Sigmoid colon (tissue), 7 donors: Measurements from ENCODE around the gene LUZP1. TPM values are rescaled to one million over a fixed set of nuclear protein-coding genes. Genes with fewer than 3 reads are reported as not detected.

Experiments used
- DNase-seq: peaks from one replicate; pipeline ENCODE4 v3.0.0-alpha.2; 2019
- H3K27ac ChIP-seq, 4 donors: fragments of 200-600 bp; sonication (generic); one replicate each; pipeline ENCODE4 v1.5.1; 2016 to 2019; ENCODE audit warnings: mild to moderate bottlenecking in 1 of 4
- H3K27me3 ChIP-seq, 3 donors: fragments of 200-600 bp; sonication (generic); one replicate each; pipeline ENCODE4 v1.5.1; 2019; ENCODE audit warnings: mild to moderate bottlenecking in 1 of 3
- H3K36me3 ChIP-seq, 4 donors: fragments of 200-600 bp; sonication (generic); one replicate each; pipeline ENCODE4 v1.5.1; 2016 to 2019
- H3K4me1 ChIP-seq, 4 donors: fragments of 200-600 bp; sonication (generic); one replicate each; pipeline ENCODE4 v1.5.1; 2017 to 2019
- H3K4me3 ChIP-seq, 4 donors: fragments of 200-600 bp; sonication (generic); one replicate each; pipeline ENCODE4 v1.5.1; 2017 to 2019; ENCODE audit warnings: mild to moderate bottlenecking in 2 of 4, moderate library complexity in 1 of 4
- H3K9me3 ChIP-seq, 4 donors: fragments of 200-600 bp in 3 of 4; sonication (generic) in 3 of 4; one replicate each; pipeline versions ENCODE4 v1.5.1 to v1.6.1; 2013 to 2019
- CTCF ChIP-seq, 4 experiments: fragments of 450-650 bp in 3 of 4; fragments of 200-600 bp in 1 of 4; IDR thresholded peaks; one replicate each; pipeline ENCODE4 v1.5.1; 2016 to 2019; ENCODE audit warnings: antibody characterized with exemption in 4 of 4, mild to moderate bottlenecking in 3 of 4, moderate library complexity in 2 of 4
- EP300 ChIP-seq, 4 donors: sonication (generic); formaldehyde crosslinking; IDR thresholded peaks; one replicate each; pipeline ENCODE4 v1.6.1; 2017; ENCODE audit warnings: antibody characterized with exemption in 4 of 4
- POLR2A ChIP-seq, 2 donors: fragments of 450-650 bp; IDR thresholded peaks; one replicate each; pipeline ENCODE4 v1.6.1; 2016; ENCODE audit warnings: antibody characterized with exemption in 2 of 2, mild to moderate bottlenecking in 2 of 2, moderate library complexity in 2 of 2
- POLR2AphosphoS5 ChIP-seq, 4 donors: sonication (generic); formaldehyde crosslinking; IDR thresholded peaks; one replicate each; pipeline ENCODE4 v1.6.1; 2017; ENCODE audit warnings: antibody characterized with exemption in 4 of 4
- WGBS, 2 donors: extraction: QIAGEN DNeasy Blood & Tissue Kit; methylation state at CpG; one replicate each; pipeline ENCODE4 v1.1.7; 2013; 5-methylcytosine and 5-hydroxymethylcytosine counted together
- intact Hi-C: fragments of 100-400 bp; cut with DNase I; formaldehyde crosslinking; loops from one replicate; pipeline ENCODE4 v1.15.1; 2023
- polyA plus RNA-seq, 3 donors: library from polyadenylated mRNA; stranded (reverse); fragments of 200-250 nt; gene quantifications; one replicate each; pipeline ENCODE4 v1.2.3, GENCODE V29; 2013
- total RNA-seq, 4 donors: library from RNA; depleted of rRNA; stranded (reverse); fragments of >200 nt; gene quantifications; one replicate each; pipeline ENCODE4 v1.1.0, GENCODE V29; 2016
- donor health status: healthy with polysubstance abuse.
- donor health status: Bipolar disorder and iron deficiency.
- donor health status: healthy.

Gene LUZP1
- total and polyA plus RNA-seq, 7 donors, result 6.0 to 20.9 (median 14.0) TPM

DNA sequence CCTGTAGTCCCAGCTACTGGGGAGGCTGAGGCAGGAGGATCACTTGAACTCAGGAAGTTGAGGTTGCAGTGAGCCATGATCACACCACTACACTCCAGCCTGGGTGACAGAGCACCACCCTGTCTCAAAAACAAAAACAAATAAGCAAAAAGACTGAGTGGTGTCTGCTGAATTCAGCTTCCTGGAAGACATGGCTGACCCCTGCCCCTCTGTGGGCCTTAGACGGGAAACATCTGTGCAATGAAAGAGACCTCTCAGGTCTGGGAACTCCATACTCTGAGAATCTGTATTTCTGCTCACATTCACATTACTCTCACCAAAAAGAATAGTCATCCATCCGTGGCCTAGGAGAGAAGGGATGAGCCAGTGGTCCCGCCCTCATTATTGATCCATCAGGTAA lies 46.6 kb upstream of the LUZP1 start:
- Histone ChIP-seq H3K4me1 (peaks cover 0 to 15% (median 13%) of the 10 kb centered on the region in 4 donors), H3K4me3 (no peak overlapping the region), H3K27me3 (peaks cover 23 to 84% (median 39%) of the 10 kb centered on the region in 3 donors), H3K36me3 (no peaks in the 10 kb centered on the region), H3K27ac (no peak overlapping the region), H3K9me3 (no peaks in the 10 kb centered on the region)
- DNase-seq, result no peak
- WGBS, 2 donors, result 91 to 92% methylated on average over 3 of the region's 3 CpGs
- TF ChIP-seq CTCF (IDR thresholded peaks at IDR 0.05) (no peak), EP300 (IDR thresholded peaks at IDR 0.05) (no peak), POLR2AphosphoS5 (IDR thresholded peaks at IDR 0.05) (no peak), POLR2A (IDR thresholded peaks at IDR 0.05) (no peak)
- intact Hi-C loops, result no loop called here

- Histone ChIP-seq H3K27me3 (peaks cover 23 to 91% (median 39%) of the 10 kb centered on the region in 3 donors), H3K9me3 (no peaks in the 10 kb centered on the region), H3K4me3 (no peak overlapping the region), H3K4me1 (peaks cover 0 to 15% (median 13%) of the 10 kb centered on the region in 4 donors), H3K27ac (no peak overlapping the region), H3K36me3 (no peaks in the 10 kb centered on the region)
- TF ChIP-seq EP300 (IDR thresholded peaks at IDR 0.05) (no peak), POLR2AphosphoS5 (IDR thresholded peaks at IDR 0.05) (no peak), CTCF (IDR thresholded peaks at IDR 0.05) (no peak), POLR2A (IDR thresholded peaks at IDR 0.05) (no peak)
- DNase-seq, result no peak
- intact Hi-C loops, result no loop called here
- WGBS, 2 donors, result 92 to 93% methylated on average over 4 of the region's 4 CpGs
Measured at GRCh38 chr1:23214640-23215039, 46.0 kb upstream of the LUZP1 start.

DNA sequence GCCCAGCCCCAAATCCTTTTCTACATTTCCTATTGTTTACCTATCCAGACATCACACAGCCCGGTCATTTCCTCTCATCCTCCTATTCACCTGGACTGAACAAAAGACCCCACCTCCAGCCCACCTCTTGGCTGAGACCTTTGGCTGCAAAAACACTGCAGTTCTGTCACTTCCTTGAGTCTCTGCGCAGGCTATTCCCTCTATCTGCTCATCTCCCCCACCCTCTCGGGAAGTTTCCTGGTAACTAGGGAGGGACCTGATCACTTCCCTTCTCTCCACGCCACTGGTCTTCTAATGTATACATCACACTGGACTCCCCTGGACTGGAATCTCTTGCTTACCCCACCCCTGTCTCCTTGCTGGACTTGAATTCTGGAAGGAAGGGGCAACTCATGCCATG lies 43.3 kb upstream of the LUZP1 start:
- 48 to 49% methylated on average over 4 of the region's 4 CpGs for WGBS, 2 donors
- Histone ChIP-seq H3K27me3 (peaks cover 15 to 65% (median 25%) of the 10 kb centered on the region in 3 donors), H3K27ac (no peak overlapping the region), H3K4me1 (peaks cover 0 to 7% (median 5%) of the 10 kb centered on the region in 4 donors), H3K4me3 (no peak overlapping the region), H3K9me3 (no peaks in the 10 kb centered on the region), H3K36me3 (no peaks in the 10 kb centered on the region)
- DNase-seq, result no peak
- no peak for TF ChIP-seq CTCF (IDR thresholded peaks at IDR 0.05)
- no peak for TF ChIP-seq EP300 (IDR thresholded peaks at IDR 0.05)
- no peak for TF ChIP-seq POLR2AphosphoS5 (IDR thresholded peaks at IDR 0.05)
- TF ChIP-seq POLR2A (IDR thresholded peaks at IDR 0.05), result no peak
- intact Hi-C loops, result no loop called here

DNA sequence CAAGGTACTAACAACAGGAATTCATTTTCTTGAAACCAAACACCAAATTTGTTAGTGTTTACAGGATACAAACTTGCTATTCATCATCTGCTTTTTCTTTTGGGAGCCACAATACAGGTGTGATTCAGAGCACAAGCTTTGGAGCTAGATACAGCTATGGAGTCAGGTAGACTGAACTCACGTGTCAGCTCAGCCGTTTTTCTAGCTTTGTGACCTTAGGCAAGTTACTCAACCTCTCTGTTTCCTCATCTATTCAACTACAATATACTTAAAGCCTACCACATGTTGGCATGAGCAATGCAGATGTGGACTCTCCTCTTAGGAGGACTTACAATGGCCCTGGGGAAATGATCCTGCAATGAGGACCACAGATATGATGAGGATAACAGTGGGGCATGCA lies 42.3 kb upstream of the LUZP1 start:
- intact Hi-C loops, result no loop called here
- 75 to 82% methylated on average over 2 of the region's 2 CpGs for WGBS, 2 donors
- Histone ChIP-seq H3K27ac (no peak overlapping the region), H3K36me3 (no peaks in the 10 kb centered on the region), H3K9me3 (no peaks in the 10 kb centered on the region), H3K27me3 (peaks cover 10 to 56% (median 15%) of the 10 kb centered on the region in 3 donors), H3K4me1 (no peaks in the 10 kb centered on the region), H3K4me3 (no peak overlapping the region)
- TF ChIP-seq CTCF (IDR thresholded peaks at IDR 0.05) (no peak), EP300 (IDR thresholded peaks at IDR 0.05) (no peak), POLR2A (IDR thresholded peaks at IDR 0.05) (no peak), POLR2AphosphoS5 (IDR thresholded peaks at IDR 0.05) (no peak)
- DNase-seq, result no peak

DNA sequence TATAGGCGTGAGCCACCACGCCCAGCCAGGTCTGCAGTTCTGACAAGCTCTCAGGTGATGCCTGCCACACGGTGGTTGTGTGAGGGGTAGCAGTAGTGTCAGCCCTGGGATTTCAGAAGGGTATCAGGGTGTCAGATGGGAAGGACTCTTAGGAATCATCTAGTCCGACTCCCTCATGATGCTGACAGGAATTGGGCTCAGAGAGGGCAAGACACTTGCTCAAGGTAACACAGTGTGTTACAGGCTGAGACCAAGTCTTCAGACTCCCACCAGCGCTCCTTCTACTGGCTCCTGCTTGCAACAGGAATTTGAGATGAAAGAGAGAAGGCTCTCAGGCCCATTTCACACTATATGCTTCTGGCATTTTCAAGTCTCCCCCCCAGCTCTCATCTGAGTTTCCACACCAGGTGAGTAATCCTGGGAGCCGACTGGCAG lies 41.7 kb upstream of the LUZP1 start:
- Histone ChIP-seq H3K4me3 (no peak overlapping the region), H3K27me3 (peaks cover 5 to 50% (median 9%) of the 10 kb centered on the region in 3 donors), H3K4me1 (no peaks in the 10 kb centered on the region), H3K27ac (no peak overlapping the region), H3K9me3 (no peaks in the 10 kb centered on the region), H3K36me3 (no peaks in the 10 kb centered on the region)
- TF ChIP-seq POLR2AphosphoS5 (IDR thresholded peaks at IDR 0.05) (no peak), EP300 (IDR thresholded peaks at IDR 0.05) (no peak), CTCF (IDR thresholded peaks at IDR 0.05) (no peak), POLR2A (IDR thresholded peaks at IDR 0.05) (no peak)
- no peak for DNase-seq
- WGBS, 2 donors, result 37 to 47% methylated on average over 6 of the region's 6 CpGs
- intact Hi-C loops, result no loop called here
